ENCODE results near the gene MRPS22. TPM values are rescaled to one million over a fixed set of nuclear protein-coding genes. Genes with fewer than 3 reads are reported as not detected.
A peak's percentile ranks its signal among the peaks of the same experiment; 100 is the strongest.

Gene MRPS22
- total and polyA plus RNA-seq, 9 of the 15 experiments (the other 6 are each of a cell fraction or from before 2014, with no cell fraction given) = 148 to 397 (median 229) TPM

- no TSS peak for BruUV-seq (replicated peaks)
- Histone ChIP-seq H3K9me3 (replicated peaks; ENCODE audit: control insufficient read depth, insufficient read depth, low read depth, low read length) (peaks cover 3% of the 10 kb centered on the region; the same call in 1 of the 2 replicates), H3K9ac (ENCODE audit: insufficient read depth in 1 of 2, low read depth in 2 of 2, low read length in 2 of 2) (no peak overlapping the region; a peak in 1 of 4 replicates), H3K4me3 (no peak overlapping the region), H3K27ac (ENCODE audit: extremely low read depth, low read depth, low read length) (peak overlapping the region; percentile 11; the same call in 1 of the 3 replicates), H3K36me3 (ENCODE audit: control insufficient read depth, insufficient read depth, low read length) (no peaks in the 10 kb centered on the region), H2AFZ (ENCODE audit: low read depth, low read length) (peak overlapping the region; percentile 70), H3K4me2 (ENCODE audit: insufficient read depth, low read length) (no peak overlapping the region), H3K9me1 (ENCODE audit: control insufficient read depth, insufficient read depth, low read length) (peaks cover 3% of the 10 kb centered on the region), H4K20me1 (replicated peaks; ENCODE audit: control insufficient read depth, insufficient read depth, low read length) (no peaks in the 10 kb centered on the region), H3K4me1 (replicated peaks in 1 of 2; ENCODE audit: control insufficient read depth in 2 of 2, insufficient read depth in 2 of 2, low read length in 2 of 2) (peaks cover 43 to 81% of the 10 kb centered on the region in 2 experiments), H3K79me2 (ENCODE audit: control insufficient read depth, insufficient read depth, low read length) (no peaks in the 10 kb centered on the region), H3K27me3 (ENCODE audit: control insufficient read depth in 2 of 2, insufficient read depth in 2 of 2, low read length in 2 of 2) (no peaks in the 10 kb centered on the region)
- 39% methylated on average over 4 of the region's 4 CpGs for WGBS (ENCODE audit: insufficient coverage, low coverage, missing lambda C conversion rate)
- FAIRE-seq (peak; percentile 83), DNase-seq (ENCODE audit: extremely low read depth in 1 of 4, low spot score in 3 of 4) (peak; percentile 43 to 71 (median 54)), ATAC-seq (peak; percentile 15)
- ChIA-PET CTCF (ENCODE audit: low intra/inter-chr PET ratio) (no interaction called here), POLR2A (interaction anchor here (0.6 to 1.5 kb wide), 3 partner anchors 9 to 358 kb away, joined by 3 to 7 read pairs (median 3); no protein-coding TSS in a partner anchor)
- TF ChIP-seq PHF21A (IDR thresholded peaks at IDR 0.05; ENCODE audit: borderline replicate concordance, low read depth) = no peak
- TF ChIP-seq, protein P1, sequence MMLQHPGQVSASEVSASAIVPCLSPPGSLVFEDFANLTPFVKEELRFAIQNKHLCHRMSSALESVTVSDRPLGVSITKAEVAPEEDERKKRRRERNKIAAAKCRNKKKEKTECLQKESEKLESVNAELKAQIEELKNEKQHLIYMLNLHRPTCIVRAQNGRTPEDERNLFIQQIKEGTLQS (IDR thresholded peaks at IDR 0.05) = peak; percentile 72
- TF ChIP-seq, protein P1 (CRISPR knock-in tag; conservative IDR thresholded peaks at IDR 0.05) = no peak
- peak; percentile 79 for TF ChIP-seq FOSL1 (tag; conservative IDR thresholded peaks at IDR 0.05)
- TF ChIP-seq MEF2A (IDR thresholded peaks at IDR 0.05; ENCODE audit: control insufficient read depth, low read depth, low read length) = no peak
- TF ChIP-seq ARID1B (IDR thresholded peaks at IDR 0.05) = 0 out of 2 replicates have a peak, but pooled peaks have one; percentile 20
- TF ChIP-seq NR2C1 (IDR thresholded peaks at IDR 0.05) = no peak
- peak; percentile 55; the same call in 1 of the 2 replicates for TF ChIP-seq NR2C1 (tag; IDR thresholded peaks at IDR 0.05)
- TF ChIP-seq BACH1 (tag; IDR thresholded peaks at IDR 0.05) = no peak
- TF ChIP-seq, protein P2, sequence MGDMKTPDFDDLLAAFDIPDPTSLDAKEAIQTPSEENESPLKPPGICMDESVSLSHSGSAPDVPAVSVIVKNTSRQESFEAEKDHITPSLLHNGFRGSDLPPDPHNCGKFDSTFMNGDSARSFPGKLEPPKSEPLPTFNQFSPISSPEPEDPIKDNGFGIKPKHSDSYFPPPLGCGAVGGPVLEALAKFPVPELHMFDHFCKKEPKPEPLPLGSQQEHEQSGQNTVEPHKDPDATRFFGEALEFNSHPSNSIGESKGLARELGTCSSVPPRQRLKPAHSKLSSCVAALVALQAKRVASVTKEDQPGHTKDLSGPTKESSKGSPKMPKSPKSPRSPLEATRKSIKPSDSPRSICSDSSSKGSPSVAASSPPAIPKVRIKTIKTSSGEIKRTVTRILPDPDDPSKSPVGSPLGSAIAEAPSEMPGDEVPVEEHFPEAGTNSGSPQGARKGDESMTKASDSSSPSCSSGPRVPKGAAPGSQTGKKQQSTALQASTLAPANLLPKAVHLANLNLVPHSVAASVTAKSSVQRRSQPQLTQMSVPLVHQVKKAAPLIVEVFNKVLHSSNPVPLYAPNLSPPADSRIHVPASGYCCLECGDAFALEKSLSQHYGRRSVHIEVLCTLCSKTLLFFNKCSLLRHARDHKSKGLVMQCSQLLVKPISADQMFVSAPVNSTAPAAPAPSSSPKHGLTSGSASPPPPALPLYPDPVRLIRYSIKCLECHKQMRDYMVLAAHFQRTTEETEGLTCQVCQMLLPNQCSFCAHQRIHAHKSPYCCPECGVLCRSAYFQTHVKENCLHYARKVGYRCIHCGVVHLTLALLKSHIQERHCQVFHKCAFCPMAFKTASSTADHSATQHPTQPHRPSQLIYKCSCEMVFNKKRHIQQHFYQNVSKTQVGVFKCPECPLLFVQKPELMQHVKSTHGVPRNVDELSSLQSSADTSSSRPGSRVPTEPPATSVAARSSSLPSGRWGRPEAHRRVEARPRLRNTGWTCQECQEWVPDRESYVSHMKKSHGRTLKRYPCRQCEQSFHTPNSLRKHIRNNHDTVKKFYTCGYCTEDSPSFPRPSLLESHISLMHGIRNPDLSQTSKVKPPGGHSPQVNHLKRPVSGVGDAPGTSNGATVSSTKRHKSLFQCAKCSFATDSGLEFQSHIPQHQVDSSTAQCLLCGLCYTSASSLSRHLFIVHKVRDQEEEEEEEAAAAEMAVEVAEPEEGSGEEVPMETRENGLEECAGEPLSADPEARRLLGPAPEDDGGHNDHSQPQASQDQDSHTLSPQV (IDR thresholded peaks at IDR 0.05) = peak; percentile 59
- TF ChIP-seq NFRKB (IDR thresholded peaks at IDR 0.05; ENCODE audit: low read depth) = 0 out of 2 replicates have a peak, but pooled peaks have one; percentile 23
- TF ChIP-seq RBFOX2 (IDR thresholded peaks at IDR 0.05; ENCODE audit: low read depth, low read length) = no peak
- peak; percentile 13; the same call in 1 of the 2 replicates for TF ChIP-seq SPI1 (IDR thresholded peaks at IDR 0.05; ENCODE audit: borderline replicate concordance, low read depth, low read length)
- TF ChIP-seq DMBX1 (CRISPR knock-in tag; IDR thresholded peaks at IDR 0.05; ENCODE audit: borderline replicate concordance) = peak; percentile 32; the same call in 1 of the 2 replicates
- TF ChIP-seq JUND (IDR thresholded peaks at IDR 0.05; ENCODE audit: borderline replicate concordance, low read depth, low read length) = peak; percentile 89
- peak; percentile 67; the same call in 1 of the 3 replicates for TF ChIP-seq JUND (tag; IDR thresholded peaks at IDR 0.05; ENCODE audit: borderline replicate concordance, low read depth, low read length)
- TF ChIP-seq FOXO4 (CRISPR knock-in tag; IDR thresholded peaks at IDR 0.05) = 0 out of 2 replicates have a peak, but pooled peaks have one; percentile 42
- TF ChIP-seq SOX6 (IDR thresholded peaks at IDR 0.05) = peak; percentile 62
- intact Hi-C loops (cut with micrococcal nuclease) (no loop called here), in situ Hi-C loops (cut with MboI) (no loop called here)
Observed at GRCh38 chr3:139309880-139310279, 33.9 kb upstream of the MRPS22 start.
